Dorsolateral prefrontal cortex (tissue), 118 donors: ENCODE data around the gene ZWILCH. TPM values are rescaled to one million over a fixed set of nuclear protein-coding genes. Genes with fewer than 3 reads are reported as not detected.

Experiments
- microRNA-seq, 43 experiments: library from miRNA; unstranded; fragments of <30 nt; microRNA quantifications; one replicate each; pipeline ENCODE4 v1.2.0, GENCODE V29; 2022
- total RNA-seq, 120 experiments: library from RNA; stranded (reverse); gene quantifications; one replicate each; pipeline versions ENCODE4 v1.2.3 to v1.2.4, GENCODE V29; 2022

The ZWILCH gene
- total RNA-seq, 120 experiments from 2014 or later, result 3.0 to 12.5 (median 6.8) TPM

Small RNAs within 50 kb of the gene (microRNA-seq; reads per million reads assigned to microRNA genes)
- 0 to 1.2 (median 0) reads per million in 43 experiments for gene MIR4512

Other genes with a start within 250 kb of the ZWILCH start
- 10 to 100 TPM; 25.1 to 58.9 (median 43.1) TPM for gene DIS3L, start 211.8 kb upstream of the ZWILCH start, total RNA-seq
- gene TIPIN, start 148.6 kb upstream of the ZWILCH start, total RNA-seq, result 10 to 100 TPM in 80 of 120 experiments, 1 to 10 TPM in 40; 5.6 to 21.1 (median 11.3) TPM
- 100 to 1,000 TPM in 108 of 120 experiments, 10 to 100 TPM in 12; 67.2 to 209 (median 137) TPM for gene MAP2K1, start 118.4 kb upstream of the ZWILCH start, total RNA-seq
- 10 to 100 TPM; 18.3 to 49.0 (median 32.9) TPM for gene SNAPC5, start 7.6 kb upstream of the ZWILCH start, total RNA-seq
- 1,000 to 10,000 TPM in 1 of 120 experiments, 100 to 1,000 TPM in 119; 527 to 1,058 (median 732) TPM for gene RPL4, start 471 bp upstream of the ZWILCH start, total RNA-seq
- 1 to 10 TPM in 39 of 120 experiments, under 1 TPM in 71, not detected in 10; 0.16 to 4.8 (median 0.80) TPM for gene LCTL, start 60.7 kb downstream of the ZWILCH start, total RNA-seq
- 10 to 100 TPM in 55 of 120 experiments, 1 to 10 TPM in 65; 2.4 to 31.5 (median 9.5) TPM for gene SMAD6, start 196.9 kb downstream of the ZWILCH start, total RNA-seq